ENCODE results near the gene NPLOC4.
"Not testable (repeated sequence)": the region's sequence is repeated elsewhere in the genome, so short reads cannot be mapped to it uniquely, and the experiment has no call there.

NPLOC4 gene

GRCh38 chr17:81543339-81543675 is 93.6 kb downstream of the NPLOC4 start:
- no peak for DNase-seq

GRCh38 chr17:81542431-81543338 is 94.2 kb downstream of the NPLOC4 start:
- no peak for DNase-seq

- DNase-seq = no peak
Measured at GRCh38 chr17:81541123-81541522, 95.8 kb downstream of the NPLOC4 start.

GRCh38 chr17:81540676-81541027 is 96.3 kb downstream of the NPLOC4 start:
- DNase-seq = no peak

- DNase-seq = no peak
Measured at GRCh38 chr17:81539961-81540675, 96.8 kb downstream of the NPLOC4 start.

GRCh38 chr17:81539571-81539900 is 97.4 kb downstream of the NPLOC4 start:
- DNase-seq = no peak

GRCh38 chr17:81538651-81539570 is 98.0 kb downstream of the NPLOC4 start:
- no peak for DNase-seq

- DNase-seq = no peak
Measured at GRCh38 chr17:81537856-81538555, 98.9 kb downstream of the NPLOC4 start.

- DNase-seq = no peak
Measured at GRCh38 chr17:81537343-81537855, 99.5 kb downstream of the NPLOC4 start.

GRCh38 chr17:81536299-81537290 is 100.3 kb downstream of the NPLOC4 start:
- no peak for DNase-seq

GRCh38 chr17:81535480-81536298 is 101.2 kb downstream of the NPLOC4 start:
- no peak for DNase-seq

GRCh38 chr17:81535007-81535328 is 101.9 kb downstream of the NPLOC4 start:
- no peak for DNase-seq

- DNase-seq = no peak
Measured at GRCh38 chr17:81534157-81535006, 102.5 kb downstream of the NPLOC4 start.

GRCh38 chr17:81533339-81534141 is 103.4 kb downstream of the NPLOC4 start:
- no peak for DNase-seq

- DNase-seq = no peak
Measured at GRCh38 chr17:81532490-81533287, 104.2 kb downstream of the NPLOC4 start.

GRCh38 chr17:81531998-81532404 is 104.9 kb downstream of the NPLOC4 start:
- not testable (repeated sequence) for DNase-seq

- DNase-seq = not testable (repeated sequence)
Measured at GRCh38 chr17:81531013-81531412, 105.9 kb downstream of the NPLOC4 start.

- no peak for DNase-seq
Measured at GRCh38 chr17:81529437-81529803, 107.5 kb downstream of the NPLOC4 start.

All from amniotic stem cell (primary cell).